Measurements from ENCODE around the gene FLT3. TPM values are rescaled to one million over a fixed set of nuclear protein-coding genes. Genes with fewer than 3 reads are reported as not detected.
"Not testable (repeated sequence)": the region's sequence is repeated elsewhere in the genome, so short reads cannot be mapped to it uniquely, and the experiment has no call there.

Gene FLT3
- total RNA-seq, 1 donor from 2014 or later: not detected

GRCh38 chr13:28037399-28037798, 63.0 kb downstream of the FLT3 start:
- TF ChIP-seq POLR2A (IDR thresholded peaks at IDR 0.05) (no peak), CTCF (IDR thresholded peaks at IDR 0.05) (no peak), POLR2AphosphoS5 (IDR thresholded peaks at IDR 0.05; ENCODE audit: insufficient read depth in 1 of 2, low read depth in 1 of 2) (no peak)
- intact Hi-C loops (cut with DNase I): no loop called here

GRCh38 chr13:28035146-28035782, 65.1 kb downstream of the FLT3 start:
- Histone ChIP-seq H3K27me3 (no peaks in the 10 kb centered on the region), H3K4me1 (no peaks in the 10 kb centered on the region), H3K36me3 (no peaks in the 10 kb centered on the region), H3K27ac (no peak overlapping the region), H3K4me3 (no peak overlapping the region), H3K9me3 (no peaks in the 10 kb centered on the region)
- TF ChIP-seq POLR2A (IDR thresholded peaks at IDR 0.05) (no peak), CTCF (IDR thresholded peaks at IDR 0.05) (no peak), POLR2AphosphoS5 (IDR thresholded peaks at IDR 0.05; ENCODE audit: insufficient read depth in 1 of 2, low read depth in 1 of 2) (no peak)
- no peak for DNase-seq (ENCODE audit: extremely low spot score in 2 of 2)
- intact Hi-C loops (cut with DNase I): no loop called here

More at GRCh38 chr13:28037399-28037798, 63.0 kb downstream of the FLT3 start:
- Histone ChIP-seq H3K4me1 (no peaks in the 10 kb centered on the region), H3K27me3 (no peaks in the 10 kb centered on the region), H3K4me3 (no peak overlapping the region), H3K27ac (no peak overlapping the region), H3K9me3 (no peaks in the 10 kb centered on the region), H3K36me3 (no peaks in the 10 kb centered on the region)
- no peak for DNase-seq (ENCODE audit: extremely low spot score in 2 of 2)

- Histone ChIP-seq H3K4me3 (no peak overlapping the region), H3K27me3 (no peaks in the 10 kb centered on the region), H3K36me3 (no peaks in the 10 kb centered on the region), H3K27ac (no peak overlapping the region), H3K9me3 (no peaks in the 10 kb centered on the region), H3K4me1 (no peaks in the 10 kb centered on the region)
- TF ChIP-seq POLR2A (IDR thresholded peaks at IDR 0.05) (no peak), POLR2AphosphoS5 (IDR thresholded peaks at IDR 0.05; ENCODE audit: insufficient read depth in 1 of 2, low read depth in 1 of 2) (no peak), CTCF (IDR thresholded peaks at IDR 0.05) (no peak)
- no peak for DNase-seq (ENCODE audit: extremely low spot score in 2 of 2)
- intact Hi-C loops (cut with DNase I): no loop called here
Observed at GRCh38 chr13:28033894-28034655, 66.3 kb downstream of the FLT3 start.

- H3K9me3 ChIP-seq; H3K36me3 ChIP-seq; intact Hi-C loops (cut with DNase I); DNase-seq (ENCODE audit: extremely low spot score in 2 of 2); H3K4me3 ChIP-seq; H3K4me1 ChIP-seq; H3K27ac ChIP-seq; H3K27me3 ChIP-seq: not testable (repeated sequence)
Observed at GRCh38 chr13:28032438-28032837, 67.9 kb downstream of the FLT3 start.

- H3K36me3 ChIP-seq: no peaks in the 10 kb centered on the region
- H3K27me3 ChIP-seq: no peaks in the 10 kb centered on the region
- no peaks in the 10 kb centered on the region for H3K4me1 ChIP-seq
- H3K4me3 ChIP-seq: no peak overlapping the region
- H3K9me3 ChIP-seq: no peaks in the 10 kb centered on the region
- TF ChIP-seq POLR2A (IDR thresholded peaks at IDR 0.05): no peak
- DNase-seq (ENCODE audit: extremely low spot score in 2 of 2): no peak
- no peak overlapping the region for H3K27ac ChIP-seq
- intact Hi-C loops (cut with DNase I): no loop called here
Observed at GRCh38 chr13:28031896-28032288, 68.5 kb downstream of the FLT3 start.

- no peak for DNase-seq (ENCODE audit: extremely low spot score in 2 of 2)
- Histone ChIP-seq H3K4me3 (no peak overlapping the region), H3K27me3 (no peaks in the 10 kb centered on the region), H3K36me3 (no peaks in the 10 kb centered on the region), H3K4me1 (no peaks in the 10 kb centered on the region), H3K27ac (no peak overlapping the region), H3K9me3 (no peaks in the 10 kb centered on the region)
- TF ChIP-seq POLR2A (IDR thresholded peaks at IDR 0.05) (no peak), POLR2AphosphoS5 (IDR thresholded peaks at IDR 0.05; ENCODE audit: insufficient read depth in 1 of 2, low read depth in 1 of 2) (no peak), CTCF (IDR thresholded peaks at IDR 0.05) (no peak)
- intact Hi-C loops (cut with DNase I): no loop called here
Observed at GRCh38 chr13:28031220-28031895, 69.0 kb downstream of the FLT3 start.
